K562 (cell line): Measurements from ENCODE around the gene GEN1.

Source experiments
- EP300 ChIP-seq: IDR thresholded peaks from 2 replicates; pipeline ENCODE4 v1.6.1; 2012; ENCODE audit warnings: low read length, improper control_type of control experiment
- ESRRA ChIP-seq: fragments of 450-650 bp; IDR thresholded peaks from 2 replicates; pipeline ENCODE4 v1.6.1; 2014; ENCODE audit warnings: low read depth, mild to moderate bottlenecking, moderate library complexity, borderline replicate concordance
- ETV6 ChIP-seq, 3 experiments: fragments of 150-350 bp in 1 of 3; sonication (generic) in 1 of 3; formaldehyde crosslinking in 1 of 3; IDR thresholded peaks; 2 replicates each; pipeline versions ENCODE4 v1.6.1 to v1.8.0; 2014 to 2022; ENCODE audit warnings: borderline replicate concordance in 2 of 3, low read depth in 2 of 3, antibody characterized with exemption in 1 of 3, low read length in 1 of 3, mild to moderate bottlenecking in 1 of 3, missing genetic modification reagents in 1 of 3
- EZH2 ChIP-seq: IDR thresholded peaks from 2 replicates; pipeline ENCODE4 v1.6.1; 2012; ENCODE audit warnings: low read depth, mild to moderate bottlenecking, inconsistent platforms, low read length, borderline replicate concordance
- FOS ChIP-seq: IDR thresholded peaks from 3 replicates; pipeline ENCODE4 v1.6.1; 2011; ENCODE audit not compliant: insufficient read length; ENCODE audit errors: extremely low read depth
- NONO ChIP-seq, 2 experiments: fragments of 200-400 bp in 1 of 2; fragments of 450-650 bp in 1 of 2; formaldehyde crosslinking in 1 of 2; IDR thresholded peaks; 2 replicates each; pipeline ENCODE4 v1.6.1; 2017; ENCODE audit warnings: low read depth in 2 of 2, mild to moderate bottlenecking in 2 of 2, moderate library complexity in 2 of 2, low read length in 1 of 2
- SIN3A ChIP-seq, 2 experiments: fragments of 150-350 bp in 1 of 2; IDR thresholded peaks; 2 replicates each; pipeline ENCODE4 v1.6.1; 2011 to 2016; ENCODE audit warnings: borderline replicate concordance in 2 of 2, low read depth in 2 of 2, low read length in 2 of 2, mild to moderate bottlenecking in 2 of 2, moderate library complexity in 2 of 2; ENCODE audit not compliant: control insufficient read depth in 1 of 2
- SMAD1 ChIP-seq: fragments of 150-350 bp; IDR thresholded peaks from 2 replicates; pipeline ENCODE4 v1.6.1; 2014; ENCODE audit warnings: low read length, low read depth; ENCODE audit not compliant: partially characterized antibody
- WHSC1 ChIP-seq: IDR thresholded peaks from one replicate; pipeline ENCODE4 v1.6.1; 2012; ENCODE audit warnings: low read length, control low read depth, inconsistent platforms
- ZFP30 ChIP-seq: fragments of 250-450 bp; sonication (Bioruptor Pico); IDR thresholded peaks from 2 replicates; pipeline ENCODE4 v1.8.0; 2022; ENCODE audit warnings: moderate library complexity, mild to moderate bottlenecking, inconsistent platforms, borderline replicate concordance
- TF ChIP-seq, protein P1 (sequence below), 2 experiments: fragments of 450-650 bp; formaldehyde crosslinking in 1 of 2; IDR thresholded peaks; 2 replicates each; pipeline versions ENCODE4 v1.4.0 to v1.6.1; 2014 to 2020; ENCODE audit warnings: mild to moderate bottlenecking in 2 of 2, borderline replicate concordance in 1 of 2, low read depth in 1 of 2
- TF ChIP-seq, protein P2 (sequence below): fragments of 450-650 bp; IDR thresholded peaks from 2 replicates; pipeline ENCODE4 v1.6.1; 2017; ENCODE audit warnings: antibody characterized with exemption
- TF ChIP-seq, protein P3 (sequence below), 2 experiments: fragments of 450-650 bp; IDR thresholded peaks; 2 replicates each; pipeline ENCODE4 v1.6.1; 2016
- TF ChIP-seq, protein P4 (sequence below), 3 experiments: IDR thresholded peaks in 2 of 3; conservative IDR thresholded peaks in 1 of 3; 2 replicates each; pipeline ENCODE4 v1.5.1; 2011 to 2012; ENCODE audit warnings: low read length in 3 of 3, mild to moderate bottlenecking in 3 of 3, control low read depth in 2 of 3, improper control_type of control experiment in 1 of 3, inconsistent platforms in 1 of 3, low read depth in 1 of 3, mixed read lengths in 1 of 3, moderate library complexity in 1 of 3; ENCODE audit not compliant: insufficient read depth in 2 of 3

DNA sequence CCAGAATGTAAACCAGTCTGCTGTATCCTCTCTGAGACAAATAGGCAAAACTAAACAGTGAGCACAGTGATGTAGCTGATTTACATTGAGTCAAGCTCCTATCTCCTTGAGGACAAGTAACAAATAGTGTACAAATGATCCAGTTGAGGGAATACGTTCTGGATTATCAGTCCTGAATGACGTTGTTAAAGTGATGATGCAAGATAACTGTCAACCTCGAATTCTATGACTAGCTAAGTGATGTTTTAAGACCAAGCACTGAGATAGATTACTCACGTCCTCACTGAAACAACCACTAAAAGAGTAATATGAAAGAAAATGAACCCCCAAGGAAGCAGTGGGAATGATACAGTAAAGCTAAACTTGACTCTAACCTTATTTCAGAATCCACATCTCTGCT, 47.1 kb upstream of the GEN1 start:
- TF ChIP-seq EP300 = no peak
- no peak for TF ChIP-seq FOS
- TF ChIP-seq, protein P1, sequence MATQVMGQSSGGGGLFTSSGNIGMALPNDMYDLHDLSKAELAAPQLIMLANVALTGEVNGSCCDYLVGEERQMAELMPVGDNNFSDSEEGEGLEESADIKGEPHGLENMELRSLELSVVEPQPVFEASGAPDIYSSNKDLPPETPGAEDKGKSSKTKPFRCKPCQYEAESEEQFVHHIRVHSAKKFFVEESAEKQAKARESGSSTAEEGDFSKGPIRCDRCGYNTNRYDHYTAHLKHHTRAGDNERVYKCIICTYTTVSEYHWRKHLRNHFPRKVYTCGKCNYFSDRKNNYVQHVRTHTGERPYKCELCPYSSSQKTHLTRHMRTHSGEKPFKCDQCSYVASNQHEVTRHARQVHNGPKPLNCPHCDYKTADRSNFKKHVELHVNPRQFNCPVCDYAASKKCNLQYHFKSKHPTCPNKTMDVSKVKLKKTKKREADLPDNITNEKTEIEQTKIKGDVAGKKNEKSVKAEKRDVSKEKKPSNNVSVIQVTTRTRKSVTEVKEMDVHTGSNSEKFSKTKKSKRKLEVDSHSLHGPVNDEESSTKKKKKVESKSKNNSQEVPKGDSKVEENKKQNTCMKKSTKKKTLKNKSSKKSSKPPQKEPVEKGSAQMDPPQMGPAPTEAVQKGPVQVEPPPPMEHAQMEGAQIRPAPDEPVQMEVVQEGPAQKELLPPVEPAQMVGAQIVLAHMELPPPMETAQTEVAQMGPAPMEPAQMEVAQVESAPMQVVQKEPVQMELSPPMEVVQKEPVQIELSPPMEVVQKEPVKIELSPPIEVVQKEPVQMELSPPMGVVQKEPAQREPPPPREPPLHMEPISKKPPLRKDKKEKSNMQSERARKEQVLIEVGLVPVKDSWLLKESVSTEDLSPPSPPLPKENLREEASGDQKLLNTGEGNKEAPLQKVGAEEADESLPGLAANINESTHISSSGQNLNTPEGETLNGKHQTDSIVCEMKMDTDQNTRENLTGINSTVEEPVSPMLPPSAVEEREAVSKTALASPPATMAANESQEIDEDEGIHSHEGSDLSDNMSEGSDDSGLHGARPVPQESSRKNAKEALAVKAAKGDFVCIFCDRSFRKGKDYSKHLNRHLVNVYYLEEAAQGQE (IDR thresholded peaks at IDR 0.05; ENCODE audit: borderline replicate concordance) = no peak
- TF ChIP-seq, protein P1 (CRISPR knock-in tag; IDR thresholded peaks at IDR 0.05; ENCODE audit: low read depth) = no peak
- TF ChIP-seq EZH2 = no peak
- no peak for TF ChIP-seq ESRRA
- TF ChIP-seq, protein P2, sequence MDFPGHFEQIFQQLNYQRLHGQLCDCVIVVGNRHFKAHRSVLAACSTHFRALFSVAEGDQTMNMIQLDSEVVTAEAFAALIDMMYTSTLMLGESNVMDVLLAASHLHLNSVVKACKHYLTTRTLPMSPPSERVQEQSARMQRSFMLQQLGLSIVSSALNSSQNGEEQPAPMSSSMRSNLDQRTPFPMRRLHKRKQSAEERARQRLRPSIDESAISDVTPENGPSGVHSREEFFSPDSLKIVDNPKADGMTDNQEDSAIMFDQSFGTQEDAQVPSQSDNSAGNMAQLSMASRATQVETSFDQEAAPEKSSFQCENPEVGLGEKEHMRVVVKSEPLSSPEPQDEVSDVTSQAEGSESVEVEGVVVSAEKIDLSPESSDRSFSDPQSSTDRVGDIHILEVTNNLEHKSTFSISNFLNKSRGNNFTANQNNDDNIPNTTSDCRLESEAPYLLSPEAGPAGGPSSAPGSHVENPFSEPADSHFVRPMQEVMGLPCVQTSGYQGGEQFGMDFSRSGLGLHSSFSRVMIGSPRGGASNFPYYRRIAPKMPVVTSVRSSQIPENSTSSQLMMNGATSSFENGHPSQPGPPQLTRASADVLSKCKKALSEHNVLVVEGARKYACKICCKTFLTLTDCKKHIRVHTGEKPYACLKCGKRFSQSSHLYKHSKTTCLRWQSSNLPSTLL = no peak
- TF ChIP-seq, protein P3, sequence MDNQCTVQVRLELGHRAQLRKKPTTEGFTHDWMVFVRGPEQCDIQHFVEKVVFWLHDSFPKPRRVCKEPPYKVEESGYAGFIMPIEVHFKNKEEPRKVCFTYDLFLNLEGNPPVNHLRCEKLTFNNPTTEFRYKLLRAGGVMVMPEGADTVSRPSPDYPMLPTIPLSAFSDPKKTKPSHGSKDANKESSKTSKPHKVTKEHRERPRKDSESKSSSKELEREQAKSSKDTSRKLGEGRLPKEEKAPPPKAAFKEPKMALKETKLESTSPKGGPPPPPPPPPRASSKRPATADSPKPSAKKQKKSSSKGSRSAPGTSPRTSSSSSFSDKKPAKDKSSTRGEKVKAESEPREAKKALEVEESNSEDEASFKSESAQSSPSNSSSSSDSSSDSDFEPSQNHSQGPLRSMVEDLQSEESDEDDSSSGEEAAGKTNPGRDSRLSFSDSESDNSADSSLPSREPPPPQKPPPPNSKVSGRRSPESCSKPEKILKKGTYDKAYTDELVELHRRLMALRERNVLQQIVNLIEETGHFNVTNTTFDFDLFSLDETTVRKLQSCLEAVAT (IDR thresholded peaks at IDR 0.05) = no peak
- no peak for TF ChIP-seq WHSC1
- TF ChIP-seq SIN3A (IDR thresholded peaks at IDR 0.05; ENCODE audit: borderline replicate concordance in 2 of 2, control insufficient read depth in 1 of 2, low read depth in 2 of 2, low read length in 2 of 2) = no peak
- no peak for TF ChIP-seq SMAD1
- no peak for TF ChIP-seq ETV6 (IDR thresholded peaks at IDR 0.05; ENCODE audit: borderline replicate concordance in 1 of 2, low read depth in 2 of 2, low read length in 1 of 2)
- TF ChIP-seq ETV6 (CRISPR knock-in tag; IDR thresholded peaks at IDR 0.05; ENCODE audit: borderline replicate concordance) = no peak
- TF ChIP-seq ZFP30 (CRISPR knock-in tag) = no peak
- TF ChIP-seq, protein P4, sequence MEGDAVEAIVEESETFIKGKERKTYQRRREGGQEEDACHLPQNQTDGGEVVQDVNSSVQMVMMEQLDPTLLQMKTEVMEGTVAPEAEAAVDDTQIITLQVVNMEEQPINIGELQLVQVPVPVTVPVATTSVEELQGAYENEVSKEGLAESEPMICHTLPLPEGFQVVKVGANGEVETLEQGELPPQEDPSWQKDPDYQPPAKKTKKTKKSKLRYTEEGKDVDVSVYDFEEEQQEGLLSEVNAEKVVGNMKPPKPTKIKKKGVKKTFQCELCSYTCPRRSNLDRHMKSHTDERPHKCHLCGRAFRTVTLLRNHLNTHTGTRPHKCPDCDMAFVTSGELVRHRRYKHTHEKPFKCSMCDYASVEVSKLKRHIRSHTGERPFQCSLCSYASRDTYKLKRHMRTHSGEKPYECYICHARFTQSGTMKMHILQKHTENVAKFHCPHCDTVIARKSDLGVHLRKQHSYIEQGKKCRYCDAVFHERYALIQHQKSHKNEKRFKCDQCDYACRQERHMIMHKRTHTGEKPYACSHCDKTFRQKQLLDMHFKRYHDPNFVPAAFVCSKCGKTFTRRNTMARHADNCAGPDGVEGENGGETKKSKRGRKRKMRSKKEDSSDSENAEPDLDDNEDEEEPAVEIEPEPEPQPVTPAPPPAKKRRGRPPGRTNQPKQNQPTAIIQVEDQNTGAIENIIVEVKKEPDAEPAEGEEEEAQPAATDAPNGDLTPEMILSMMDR (IDR thresholded peaks at IDR 0.05 in 2 of 3, conservative IDR thresholded peaks at IDR 0.05 in 1 of 3; ENCODE audit: insufficient read depth in 2 of 3, low read depth in 1 of 3, low read length in 3 of 3) = no peak
- TF ChIP-seq NONO (IDR thresholded peaks at IDR 0.05; ENCODE audit: low read depth in 2 of 2, low read length in 1 of 2) = no peak
